ENCODE results near the gene TMEM140.
"Not testable (repeated sequence)": the region's sequence is repeated elsewhere in the genome, so short reads cannot be mapped to it uniquely, and the experiment has no call there.

Gene TMEM140

GRCh38 chr7:135159359-135160085 is 11.7 kb downstream of the TMEM140 start:
- no peak for DNase-seq

GRCh38 chr7:135160098-135160857 is 12.4 kb downstream of the TMEM140 start:
- no peak for DNase-seq

DNA sequence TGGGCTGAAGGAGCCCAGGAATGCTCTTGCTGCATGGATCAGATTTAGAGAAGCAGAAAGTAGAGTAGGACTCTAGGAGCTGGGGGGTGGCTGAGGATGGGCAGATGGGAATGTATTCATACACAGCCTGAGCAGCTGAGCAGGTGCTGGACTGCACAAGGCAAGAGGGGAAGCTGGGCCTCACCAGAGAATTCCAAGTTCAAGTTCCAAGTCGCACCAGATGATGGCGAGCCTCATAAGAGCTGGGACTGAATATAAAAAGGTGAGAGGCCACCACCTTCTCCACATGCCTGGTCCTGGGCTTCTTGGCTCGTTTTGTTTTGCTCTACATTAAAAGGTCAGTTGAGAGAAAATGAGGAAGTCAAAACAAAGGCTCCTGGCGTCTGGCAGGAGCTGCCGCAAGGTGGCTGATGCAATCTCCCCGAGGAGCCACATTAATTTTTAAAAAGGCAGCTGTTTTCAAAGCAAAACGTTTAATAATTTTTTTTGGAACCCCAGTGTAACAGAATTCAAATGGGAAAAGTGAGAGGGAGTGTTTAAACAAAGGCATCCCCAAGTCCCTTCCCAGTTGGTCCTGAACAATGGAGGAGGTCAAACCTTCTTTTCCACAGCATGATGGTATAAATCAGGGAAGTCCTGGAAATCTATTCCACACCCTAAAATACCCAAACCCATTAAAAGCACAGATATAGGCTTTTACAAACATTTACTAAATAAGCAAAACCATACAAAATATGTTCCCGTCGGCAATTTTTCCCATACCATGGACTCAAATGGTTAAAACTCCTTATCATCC is 13.2 kb downstream of the TMEM140 start:
- DNase-seq, result no peak

DNA sequence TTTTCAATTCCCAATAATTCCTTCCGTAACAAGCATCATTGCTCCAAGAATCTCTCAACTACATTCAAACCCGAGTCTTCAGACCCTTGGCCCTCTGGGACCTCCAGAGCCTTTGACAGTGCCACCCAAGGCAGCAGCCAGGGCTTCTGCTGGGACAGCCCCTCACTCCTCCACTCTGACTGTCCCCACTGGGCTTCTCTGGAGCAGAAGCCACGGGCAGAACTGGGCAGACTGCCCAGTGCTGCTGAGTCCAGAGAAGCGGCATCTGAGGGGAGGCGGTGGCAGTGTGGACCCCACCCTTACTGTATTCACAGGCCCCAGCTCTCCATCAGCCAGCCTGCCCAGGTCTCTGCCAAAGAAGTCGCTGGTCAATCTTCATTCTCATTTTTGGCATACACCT is 13.8 kb downstream of the TMEM140 start:
- DNase-seq, result no peak

- DNase-seq, result no peak
Measured at GRCh38 chr7:135162382-135163001, 14.6 kb downstream of the TMEM140 start.

- no peak for DNase-seq
Measured at GRCh38 chr7:135164357-135165061, 16.6 kb downstream of the TMEM140 start.

DNA sequence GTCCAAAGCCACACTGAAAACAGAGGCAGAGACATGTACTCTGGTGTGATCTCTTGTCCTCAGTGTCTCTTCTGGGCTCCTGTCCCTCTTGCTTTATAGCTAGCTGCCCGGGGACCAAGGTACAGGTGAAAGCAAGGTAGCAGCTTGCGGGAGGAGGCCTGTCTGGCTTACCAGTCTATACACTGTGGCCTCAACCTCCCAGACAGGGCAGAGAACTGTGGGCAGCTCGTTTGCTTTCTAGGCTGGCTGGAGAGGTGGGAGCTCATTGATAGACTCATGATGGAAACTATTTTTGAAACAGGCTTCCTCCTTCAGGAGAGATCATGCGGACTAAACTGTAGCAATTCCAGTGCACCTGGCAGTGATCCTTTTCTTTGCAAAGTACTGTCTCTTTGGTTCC is 18.0 kb downstream of the TMEM140 start:
- DNase-seq, result no peak

DNA sequence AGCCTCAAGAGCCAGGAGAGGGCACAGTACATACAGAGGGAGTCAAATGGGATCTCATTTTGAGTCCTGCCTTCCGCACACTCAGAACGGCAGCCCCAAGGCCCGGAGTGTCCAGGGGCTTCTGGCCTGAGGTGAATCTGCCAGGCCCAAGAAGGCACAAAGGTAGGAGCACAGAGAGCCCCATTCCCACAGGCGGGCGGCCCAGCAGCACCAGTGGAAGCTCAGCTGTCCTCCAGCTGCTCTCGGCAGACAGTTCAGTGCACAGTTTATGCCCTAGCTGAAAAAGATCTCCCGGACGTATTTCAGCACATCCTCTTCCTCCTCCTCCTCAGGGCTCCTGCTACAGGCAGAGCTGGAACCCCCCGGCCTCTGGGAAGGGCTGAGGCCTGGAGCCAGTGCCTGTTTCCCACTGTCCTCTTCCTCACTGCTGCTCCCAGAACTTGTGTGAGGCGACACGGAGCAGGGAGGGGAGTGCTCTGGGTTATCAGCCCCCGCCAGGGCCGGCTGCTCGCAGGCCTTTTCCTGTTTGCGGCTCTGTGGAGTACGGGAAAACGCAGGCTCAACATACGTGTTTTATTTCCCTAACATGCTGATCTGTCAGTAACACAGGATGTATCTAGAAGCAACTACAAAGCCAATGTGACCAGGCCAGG is 18.6 kb downstream of the TMEM140 start:
- DNase-seq, result no peak

GRCh38 chr7:135167365-135167917 is 19.6 kb downstream of the TMEM140 start:
- no peak for DNase-seq

DNA sequence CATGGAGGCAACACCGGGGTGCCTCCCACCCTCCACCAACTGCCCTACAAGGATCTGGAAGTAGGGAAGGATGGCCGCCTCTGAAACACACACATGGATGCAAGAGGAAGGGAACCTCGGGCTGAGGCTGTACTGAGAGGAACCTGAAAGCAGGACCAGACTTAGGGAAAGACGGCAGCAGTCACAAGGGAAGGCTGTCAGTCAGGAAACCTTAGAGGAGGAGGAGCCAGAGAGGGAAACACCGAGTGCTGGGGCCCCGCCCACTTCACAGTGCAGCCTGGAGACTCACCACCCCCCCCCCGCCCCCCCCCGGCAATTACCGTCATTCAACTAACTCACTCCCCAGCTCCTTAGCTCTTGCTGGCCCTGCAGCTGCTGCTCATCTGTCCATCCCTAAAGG is 20.1 kb downstream of the TMEM140 start:
- no peak for DNase-seq

GRCh38 chr7:135168489-135169140 is 20.7 kb downstream of the TMEM140 start:
- no peak for DNase-seq

DNA sequence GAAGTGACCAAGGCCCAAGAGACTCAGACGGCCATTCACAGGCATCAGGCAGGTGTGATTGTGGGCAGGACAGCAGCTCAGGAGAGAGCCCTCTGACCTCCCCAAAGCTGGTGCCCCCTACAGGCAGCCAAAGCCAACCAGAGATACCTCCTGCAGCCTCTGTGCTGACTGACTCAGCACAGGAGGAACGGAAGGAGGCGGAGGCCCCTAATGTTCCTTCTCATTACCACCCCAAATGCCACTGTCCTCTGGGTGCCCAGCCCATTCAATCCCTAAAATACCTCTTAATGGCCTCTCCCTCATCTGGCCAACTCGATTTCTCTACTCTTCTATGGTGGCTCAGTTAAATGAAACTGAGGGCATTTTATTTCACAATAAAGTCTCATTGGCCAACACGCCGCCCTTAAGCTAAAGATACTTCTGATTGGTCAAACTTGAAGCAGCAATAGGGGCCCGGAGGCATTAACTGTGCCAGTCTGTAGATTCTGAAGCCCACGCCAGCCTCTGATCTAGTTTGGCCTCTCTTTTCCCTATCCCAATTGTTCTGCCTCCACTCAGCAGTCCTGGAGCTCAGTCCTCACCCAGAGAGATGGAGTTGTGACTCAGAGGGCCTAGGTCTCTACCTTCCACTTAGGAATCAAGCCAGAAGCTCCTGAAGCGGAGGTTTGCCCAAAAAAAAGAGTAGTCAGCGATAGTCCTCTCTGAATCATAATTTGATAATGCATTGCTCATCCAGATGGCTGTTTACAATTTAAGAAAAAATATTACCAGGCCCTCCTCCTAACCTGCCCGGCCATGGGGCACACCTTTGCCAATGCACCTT is 21.5 kb downstream of the TMEM140 start:
- peak; percentile 46 for DNase-seq

DNA sequence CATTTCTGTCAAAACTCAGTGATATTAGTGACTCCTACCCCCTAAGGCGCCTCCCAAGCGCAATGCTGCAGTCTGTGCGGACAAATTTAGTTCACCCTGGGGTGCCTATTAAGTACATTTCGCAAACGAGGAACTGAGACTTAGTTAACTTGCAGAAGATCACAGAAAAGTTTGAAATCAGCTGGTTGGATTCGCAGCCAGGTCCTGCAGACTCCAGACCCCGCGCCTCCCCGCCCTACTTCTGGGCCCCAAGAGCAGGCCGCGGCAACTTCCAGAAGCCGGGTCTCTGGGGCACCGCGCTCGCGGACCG is 22.0 kb downstream of the TMEM140 start:
- no peak for DNase-seq

GRCh38 chr7:135170274-135170997 is 22.6 kb downstream of the TMEM140 start, which contains the start of gene CYREN:
CYREN (minus strand) TSS chr7:135170707; CDS start chr7:135168922, 1,785 bp downstream.
- peak; percentile 97 for DNase-seq

GRCh38 chr7:135170998-135171481 is 23.2 kb downstream of the TMEM140 start:
- not testable (repeated sequence) for DNase-seq

GRCh38 chr7:135171581-135172291 is 23.9 kb downstream of the TMEM140 start:
- not testable (repeated sequence) for DNase-seq

GRCh38 chr7:135173916-135174315 is 26.0 kb downstream of the TMEM140 start:
- not testable (repeated sequence) for DNase-seq

GRCh38 chr7:135174941-135175340 is 27.1 kb downstream of the TMEM140 start:
- no peak for DNase-seq

- no peak for DNase-seq
Measured at GRCh38 chr7:135175931-135176330, 28.1 kb downstream of the TMEM140 start.

Measured in NCI-H82 (cell line).